Stimulated activated naive CD8-positive, alpha-beta T cell treated with anti-CD3 and anti-CD28 coated beads, Interleukin-15, Interleukin-2, amounts not matched to agents 100 U/mL and 50 U/mL, for 24 hours (primary cell): ENCODE measurements around the gene APC.
"Not testable (repeated sequence)": the region's sequence is repeated elsewhere in the genome, so short reads cannot be mapped to it uniquely, and the experiment has no call there.

Source experiments
- ATAC-seq: fragments of 150-1000 bp; cut with Tn5 transposase; one replicate; pipeline ENCODE4 v1.10.0; 2021
- DNase-seq: peaks from one replicate; pipeline ENCODE4 v3.0.0; 2021

APC gene

GRCh38 chr5:112716895-112717294 is 20.8 kb upstream of the APC start:
- not testable (repeated sequence) for DNase-seq, ATAC-seq

GRCh38 chr5:112717506-112718082 is 20.1 kb upstream of the APC start:
- ATAC-seq, result no peak
- no peak for DNase-seq

DNA sequence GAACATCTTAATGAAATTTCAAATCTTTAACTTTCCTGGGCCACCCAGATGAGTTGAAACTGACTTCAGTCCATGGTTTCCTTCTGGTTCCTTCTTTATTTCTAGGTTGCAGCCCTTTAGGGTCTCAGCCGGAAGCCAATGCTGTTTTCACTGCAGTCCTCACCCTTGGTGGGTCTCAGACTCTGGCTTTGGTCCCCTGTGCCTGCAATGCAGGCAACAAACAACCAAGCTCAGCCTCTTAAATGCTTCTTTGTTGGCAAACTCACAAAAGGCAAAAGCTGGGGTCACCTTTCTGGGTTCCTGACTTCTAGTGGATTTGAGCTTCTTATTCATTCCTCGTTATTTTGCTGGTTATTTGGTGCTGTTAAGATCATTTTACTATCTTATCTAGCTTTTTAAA is 19.3 kb upstream of the APC start:
- no peak for ATAC-seq
- no peak for DNase-seq

DNA sequence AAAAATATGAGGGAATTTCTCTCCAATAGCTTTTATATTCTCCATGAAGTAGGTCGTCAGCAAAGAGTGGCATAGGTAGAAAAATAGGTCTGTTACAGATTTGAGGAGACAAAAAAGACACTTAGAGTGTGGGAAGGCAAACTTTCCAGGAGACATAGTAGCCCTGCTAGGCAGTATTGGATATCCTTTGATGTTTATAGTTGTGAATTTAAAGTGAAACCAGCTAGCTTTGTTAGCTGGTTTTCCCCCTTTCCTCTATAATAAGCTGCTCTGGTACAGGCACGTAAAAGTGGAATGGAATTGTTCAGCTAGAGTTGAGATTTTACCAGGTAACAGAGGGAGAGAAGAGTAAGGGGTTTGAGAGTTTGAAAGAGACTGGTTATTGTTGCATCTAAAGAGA is 17.1 kb upstream of the APC start:
- no peak for DNase-seq
- no peak for ATAC-seq

GRCh38 chr5:112724901-112725300 is 12.8 kb upstream of the APC start:
- no peak for ATAC-seq
- DNase-seq, result no peak

GRCh38 chr5:112729630-112730029 is 8.1 kb upstream of the APC start:
- DNase-seq, result no peak
- no peak for ATAC-seq

- ATAC-seq, result no peak
- no peak for DNase-seq
Observed at GRCh38 chr5:112732131-112732530, 5.6 kb upstream of the APC start.

- ATAC-seq (no peak), DNase-seq (no peak)
Observed at GRCh38 chr5:112733586-112733985, 4.1 kb upstream of the APC start.

DNA sequence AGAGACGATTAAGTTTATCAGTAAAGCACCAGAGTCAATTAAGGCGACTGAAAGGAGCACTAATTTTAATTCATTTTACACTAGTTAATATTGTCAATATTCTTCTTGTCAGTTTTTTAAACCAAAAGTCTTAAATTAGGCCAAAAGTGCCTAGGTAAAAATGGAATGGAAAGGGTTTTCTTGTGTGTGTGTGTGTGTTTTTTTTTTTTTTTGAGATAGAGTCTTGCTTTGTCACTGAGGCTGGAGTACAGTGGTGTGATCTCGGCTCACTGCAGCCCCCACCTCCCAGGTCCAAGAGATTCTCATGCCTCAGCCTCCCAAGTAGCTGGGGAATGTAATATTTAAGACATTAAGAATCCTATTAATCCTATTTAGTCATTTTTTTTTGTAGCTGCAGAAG is 3.1 kb upstream of the APC start:
- ATAC-seq, result no peak
- no peak for DNase-seq

- DNase-seq (no peak), ATAC-seq (no peak)
Observed at GRCh38 chr5:112735702-112736101, 2.0 kb upstream of the APC start.

GRCh38 chr5:112737070-112737462 is 619 bp upstream of the APC start:
- no peak for DNase-seq
- no peak for ATAC-seq

DNA sequence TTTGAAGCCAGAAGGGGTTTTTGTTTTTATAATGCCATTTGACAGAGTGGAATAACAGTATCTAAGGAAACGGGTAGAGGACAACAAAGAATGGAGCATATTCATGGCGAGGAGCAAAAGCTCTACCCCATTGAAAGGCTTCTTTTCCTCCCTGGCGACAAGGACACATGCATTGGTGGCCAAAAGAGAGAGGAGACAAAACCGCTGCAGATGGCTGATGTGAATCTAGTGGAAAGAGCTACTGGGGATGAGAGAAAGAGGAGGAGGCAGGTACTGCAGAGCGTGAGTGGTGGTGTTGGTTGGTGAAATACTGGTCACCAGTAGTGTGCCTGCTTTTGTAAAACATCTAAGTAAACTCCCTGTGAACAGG is 491 bp downstream of the APC start:
- no peak for ATAC-seq
- peak; percentile 9 for DNase-seq

- no peak for DNase-seq
- no peak for ATAC-seq
Observed at GRCh38 chr5:112742424-112742823, 4.7 kb downstream of the APC start.

GRCh38 chr5:112743631-112744030 is 5.9 kb downstream of the APC start:
- DNase-seq, result no peak
- no peak for ATAC-seq

DNA sequence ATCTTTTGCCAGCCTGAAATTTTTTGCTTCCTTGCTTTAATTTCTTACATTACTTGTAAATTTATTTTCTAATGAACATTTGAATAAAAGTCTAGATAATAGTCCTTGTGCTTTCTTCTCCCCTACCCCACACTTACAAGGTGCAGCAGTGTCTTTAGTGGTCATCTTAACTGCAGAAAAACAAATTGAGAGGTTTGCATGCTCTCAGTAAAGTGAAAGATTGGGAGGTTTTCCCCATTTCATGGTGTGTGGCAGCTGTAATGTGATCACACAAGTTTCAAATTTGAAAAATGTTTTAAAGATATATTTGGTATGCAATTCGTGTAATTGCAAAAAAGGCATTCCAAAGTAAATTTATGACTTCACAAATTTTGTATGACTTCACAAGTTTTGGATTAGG is 14.7 kb downstream of the APC start:
- DNase-seq (no peak), ATAC-seq (no peak)

DNA sequence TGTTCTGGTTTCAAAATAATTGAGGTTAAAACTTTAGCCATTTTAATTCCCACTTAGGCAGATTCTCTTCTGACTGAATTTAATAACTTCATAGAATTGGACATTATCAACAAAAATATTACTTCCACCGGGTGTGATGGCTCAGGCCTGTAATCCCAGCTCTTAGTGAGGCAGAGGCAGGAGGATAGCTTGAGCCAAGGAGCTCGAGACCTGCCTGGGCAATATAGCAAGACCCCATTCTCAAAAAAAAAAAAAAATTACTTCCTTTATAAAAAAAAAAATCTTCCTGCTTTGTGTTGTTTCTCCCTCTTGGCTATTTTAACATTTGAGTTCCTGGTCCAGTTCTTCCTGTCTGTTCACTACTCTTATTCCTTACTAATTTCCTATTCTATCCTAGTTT is 18.0 kb downstream of the APC start:
- ATAC-seq, result no peak
- DNase-seq, result no peak

- peak; percentile 57 for ATAC-seq
- no peak for DNase-seq
Observed at GRCh38 chr5:112757468-112758208, 20.0 kb downstream of the APC start.

- DNase-seq (no peak), ATAC-seq (no peak)
Observed at GRCh38 chr5:112758676-112759075, 21.0 kb downstream of the APC start.

DNA sequence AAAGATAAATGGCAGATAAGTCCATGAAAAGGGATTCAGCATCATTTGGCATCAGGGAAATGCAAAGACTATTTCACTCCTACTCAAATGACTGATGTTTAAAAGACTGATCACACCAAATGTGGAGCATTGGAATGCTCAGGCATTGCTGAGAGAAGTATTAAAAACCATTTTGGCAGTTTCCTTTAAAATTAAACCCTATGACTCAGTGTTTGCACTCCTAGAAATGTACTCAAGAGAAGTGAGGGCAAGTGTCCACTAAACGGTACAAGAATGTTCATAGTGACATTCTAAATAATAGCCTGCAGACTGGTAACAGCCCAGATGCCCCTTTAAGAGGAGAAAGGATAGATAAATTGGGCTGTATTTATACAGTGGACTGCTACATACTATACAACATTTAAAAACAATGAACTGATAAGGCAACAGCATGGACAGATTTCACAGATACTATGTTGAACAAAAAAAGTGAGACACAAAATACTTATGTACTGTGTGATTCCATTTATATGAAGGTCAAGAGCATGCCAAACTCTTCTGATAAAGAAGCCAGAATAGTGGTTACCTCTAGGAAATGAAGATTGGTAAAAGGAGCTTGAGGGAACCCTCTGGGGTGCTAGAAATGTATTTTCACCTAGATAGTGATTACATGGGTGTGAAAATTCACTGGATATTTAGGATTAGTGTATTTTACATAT is 24.6 kb downstream of the APC start:
- no peak for DNase-seq
- ATAC-seq, result no peak

DNA sequence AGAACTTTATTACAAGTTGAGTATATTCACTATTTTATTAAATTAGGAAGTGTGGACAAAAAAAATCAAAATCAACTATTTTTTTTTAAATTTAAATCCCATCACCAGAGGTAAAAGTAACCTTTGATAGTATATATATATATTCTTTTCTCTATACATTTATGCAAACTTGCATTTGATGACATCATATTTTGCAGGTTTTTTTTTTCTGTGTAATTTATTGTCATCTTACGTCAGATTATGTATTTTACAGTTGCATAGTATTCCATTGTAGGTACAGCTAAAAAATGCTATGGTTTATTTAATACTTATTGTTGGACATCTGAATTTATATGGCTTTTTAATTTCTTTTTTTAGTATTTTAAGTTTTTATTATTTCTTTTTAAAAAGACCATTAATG is 25.5 kb downstream of the APC start:
- ATAC-seq (no peak), DNase-seq (no peak)

DNA sequence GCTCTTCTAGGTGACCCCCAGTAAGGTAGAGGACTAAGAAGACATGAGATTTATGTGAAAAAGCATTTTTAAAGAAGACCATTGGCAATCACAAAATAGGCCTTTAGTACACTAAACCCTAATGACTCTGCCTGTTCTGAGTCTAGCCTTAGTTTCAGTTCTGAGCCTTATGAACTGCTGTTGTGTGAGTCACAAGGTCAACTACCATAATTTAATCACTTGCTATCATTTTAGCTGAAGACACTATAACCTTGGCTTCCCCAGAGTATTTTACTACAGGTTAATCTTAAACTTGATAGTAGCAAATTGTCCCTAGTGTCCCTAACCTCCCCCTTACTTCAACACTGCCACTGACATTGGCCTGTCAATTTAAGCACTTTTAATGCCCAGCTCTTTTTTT is 34.4 kb downstream of the APC start:
- ATAC-seq, result no peak
- DNase-seq, result no peak

- DNase-seq (no peak), ATAC-seq (no peak)
Observed at GRCh38 chr5:112776301-112776856, 38.7 kb downstream of the APC start.

DNA sequence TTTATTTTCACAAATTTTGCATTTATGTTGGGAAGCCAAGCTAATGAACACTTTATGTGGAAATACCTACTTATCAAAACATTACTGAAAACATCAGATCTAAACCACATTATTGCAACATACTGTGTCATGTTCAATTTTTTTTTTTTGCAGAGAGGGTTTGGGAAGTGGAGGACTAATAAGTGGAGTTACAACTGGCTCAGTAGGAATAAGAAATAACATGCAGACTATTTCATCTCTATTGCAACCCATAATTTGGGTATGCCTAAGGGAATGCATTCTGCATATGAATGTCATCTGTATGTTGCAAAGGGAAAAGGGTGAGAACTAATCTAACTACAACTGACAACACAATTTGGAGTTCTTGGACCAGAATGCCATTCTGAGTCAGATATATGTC is 41.8 kb downstream of the APC start:
- DNase-seq (no peak), ATAC-seq (no peak)

- DNase-seq, result no peak
- ATAC-seq, result no peak
Observed at GRCh38 chr5:112784726-112785125, 47.0 kb downstream of the APC start.
